B cell (primary cell): Measurements from ENCODE around the gene MTHFD1L. TPM values are rescaled to one million over a fixed set of nuclear protein-coding genes. Genes with fewer than 3 reads are reported as not detected.

Source experiments
- ATAC-seq: fragments of 200-7000 bp; cut with Tn5 transposase; one replicate; pipeline ENCODE4 v1.10.0; 2021; ENCODE audit warnings: low read depth, mild to moderate bottlenecking, moderate number of reproducible peaks, moderate library complexity
- CTCF ChIA-PET: fragments of 350-600 bp; sonication (Branson Sonifier 250); formaldehyde crosslinking; loops from one replicate; lab custom pipeline; 2021; ENCODE audit warnings: antibody characterized with exemption, inconsistent platforms; lab: Charles Lee
- POLR2A ChIA-PET: fragments of 350-600 bp; sonication (Branson Sonifier 250); formaldehyde crosslinking; loops from one replicate; lab custom pipeline; 2021; ENCODE audit warnings: antibody characterized with exemption; lab: Charles Lee
- DNase-seq: peaks from one replicate; pipeline ENCODE4 v3.0.0; 2013
- H2AFZ ChIP-seq: 2 replicates; pipeline ENCODE4 v1.6.1; 2012; ENCODE audit warnings: mild to moderate bottlenecking, low read depth, low read length; ENCODE audit not compliant: insufficient read depth, poor library complexity, severe bottlenecking
- H3K27ac ChIP-seq, 2 donors: 1 replicate in 1 of 2; 2 replicates in 1 of 2; pipeline ENCODE4 v1.5.1; 2012 to 2013; ENCODE audit warnings: low read length in 2 of 2, mild to moderate bottlenecking in 2 of 2, moderate library complexity in 1 of 2
- H3K27me3 ChIP-seq, 4 experiments: fragments of 200-600 bp in 1 of 4; sonication (generic) in 1 of 4; replicated peaks in 1 of 4; 1 replicate in 2 of 4; 2 replicates in 2 of 4; pipeline versions ENCODE4 v1.6.1 to v1.7.0; 2013 to 2016; ENCODE audit warnings: low read length in 3 of 4, mild to moderate bottlenecking in 2 of 4, mixed read lengths in 1 of 4, moderate library complexity in 1 of 4; ENCODE audit not compliant: insufficient read depth in 4 of 4, control insufficient read depth in 3 of 4; ENCODE audit errors: control extremely low read depth in 1 of 4
- H3K36me3 ChIP-seq, 2 experiments: replicated peaks in 1 of 2; 1 replicate in 1 of 2; 2 replicates in 1 of 2; pipeline versions ENCODE4 v1.6.1 to v1.7.1; 2013; ENCODE audit warnings: low read length in 1 of 2; ENCODE audit not compliant: insufficient read depth in 2 of 2, control insufficient read depth in 1 of 2; ENCODE audit errors: control extremely low read depth in 1 of 2, extremely low read depth in 1 of 2
- H3K4me1 ChIP-seq, 2 donors: fragments of 200-600 bp in 1 of 2; sonication (generic) in 1 of 2; 1 replicate in 1 of 2; 2 replicates in 1 of 2; pipeline versions ENCODE4 v1.5.1 to v1.6.1; 2013 to 2017; ENCODE audit warnings: low read length in 2 of 2; ENCODE audit not compliant: control insufficient read depth in 2 of 2, insufficient read depth in 2 of 2
- H3K4me2 ChIP-seq: replicated peaks from 2 replicates; pipeline ENCODE3; 2012; ENCODE audit warnings: mild to moderate bottlenecking, low read depth, low read length; ENCODE audit not compliant: poor library complexity, severe bottlenecking
- H3K4me3 ChIP-seq, 5 experiments: fragments of 200-600 bp in 1 of 5; sonication (generic) in 1 of 5; 1 replicate in 3 of 5; 2 replicates in 2 of 5; pipeline versions ENCODE4 v1.5.1 to v1.7.0; 2011 to 2016; ENCODE audit warnings: low read length in 4 of 5, mild to moderate bottlenecking in 4 of 5, low read depth in 2 of 5, control low read depth in 1 of 5, moderate library complexity in 1 of 5; ENCODE audit not compliant: insufficient read depth in 1 of 5; ENCODE audit errors: control extremely low read depth in 1 of 5, extremely low read depth in 1 of 5
- H3K79me2 ChIP-seq: fragments of 200-600 bp; sonication (generic); one replicate; pipeline ENCODE4 v1.6.0; 2016; ENCODE audit warnings: low read length; ENCODE audit not compliant: control insufficient read depth, insufficient read depth
- H3K9ac ChIP-seq: fragments of 200-600 bp; sonication (generic); 2 replicates; pipeline ENCODE4 v1.6.1; 2017; ENCODE audit warnings: mild to moderate bottlenecking, low read length, moderate library complexity
- H3K9me3 ChIP-seq, 3 donors: one replicate each; pipeline versions ENCODE4 v1.6.1 to v1.7.1; 2013; ENCODE audit warnings: low read length in 2 of 3; ENCODE audit not compliant: control insufficient read depth in 2 of 3, insufficient read depth in 1 of 3; ENCODE audit errors: control extremely low read depth in 1 of 3
- H4K20me1 ChIP-seq: 2 replicates; pipeline ENCODE4 v1.6.0; 2012; ENCODE audit warnings: mild to moderate bottlenecking, low read length; ENCODE audit not compliant: insufficient read depth, control insufficient read depth, poor library complexity, severe bottlenecking
- H3K27ac Mint-ChIP-seq: one replicate; pipeline ENCODE4 v1.8.0; 2021; ENCODE audit warnings: mixed read lengths
- H3K27me3 Mint-ChIP-seq: one replicate; pipeline ENCODE4 v1.8.0; 2021; ENCODE audit warnings: mixed read lengths
- H3K4me1 Mint-ChIP-seq: one replicate; pipeline ENCODE4 v1.8.0; 2021; ENCODE audit warnings: mixed read lengths
- H3K4me3 Mint-ChIP-seq: one replicate; pipeline ENCODE4 v1.8.0; 2021; ENCODE audit warnings: mixed read lengths
- H3K9me3 Mint-ChIP-seq: one replicate; pipeline ENCODE4 v1.8.0; 2022; ENCODE audit warnings: mixed read lengths; ENCODE audit not compliant: insufficient read depth
- EZH2 ChIP-seq: IDR thresholded peaks from 2 replicates; pipeline ENCODE4 v1.6.1; 2012; ENCODE audit warnings: borderline replicate concordance, low read depth, mild to moderate bottlenecking, moderate library complexity, low read length; ENCODE audit not compliant: insufficient read depth, poor library complexity, severe bottlenecking
- WGBS: methylation state at CpG from one replicate; pipeline ENCODE4 v1.1.5; 2013; ENCODE audit warnings: missing lambda C conversion rate; ENCODE audit not compliant: insufficient coverage; 5-methylcytosine and 5-hydroxymethylcytosine counted together
- intact Hi-C: fragments of 100-400 bp; cut with micrococcal nuclease; formaldehyde crosslinking; loops from one replicate; pipeline ENCODE4 v1.10.0; 2022
- polyA plus RNA-seq: library from polyadenylated mRNA; depleted of rRNA; stranded (reverse); fragments of >200 nt; gene quantifications from 2 replicates; pipeline ENCODE4 v1.2.3, GENCODE V29; 2012
- total RNA-seq, 2 donors: library from RNA; stranded (reverse); fragments of 120-200 nt in 1 of 2; gene quantifications; 1 replicate in 1 of 2; 2 replicates in 1 of 2; pipeline versions ENCODE4 v1.2.3 to v1.2.4, GENCODE V29; 2013 to 2022
- TF ChIP-seq, protein P1 (sequence below): fragments of 200-600 bp; IDR thresholded peaks from one replicate; pipeline ENCODE4 v1.8.0; 2022; ENCODE audit warnings: antibody characterized with exemption, mild to moderate bottlenecking

MTHFD1L gene
- total and polyA plus RNA-seq, 2 donors (not counting 1 experiment from before 2014, with no cell fraction given): 2.9 to 16.1 TPM

DNA sequence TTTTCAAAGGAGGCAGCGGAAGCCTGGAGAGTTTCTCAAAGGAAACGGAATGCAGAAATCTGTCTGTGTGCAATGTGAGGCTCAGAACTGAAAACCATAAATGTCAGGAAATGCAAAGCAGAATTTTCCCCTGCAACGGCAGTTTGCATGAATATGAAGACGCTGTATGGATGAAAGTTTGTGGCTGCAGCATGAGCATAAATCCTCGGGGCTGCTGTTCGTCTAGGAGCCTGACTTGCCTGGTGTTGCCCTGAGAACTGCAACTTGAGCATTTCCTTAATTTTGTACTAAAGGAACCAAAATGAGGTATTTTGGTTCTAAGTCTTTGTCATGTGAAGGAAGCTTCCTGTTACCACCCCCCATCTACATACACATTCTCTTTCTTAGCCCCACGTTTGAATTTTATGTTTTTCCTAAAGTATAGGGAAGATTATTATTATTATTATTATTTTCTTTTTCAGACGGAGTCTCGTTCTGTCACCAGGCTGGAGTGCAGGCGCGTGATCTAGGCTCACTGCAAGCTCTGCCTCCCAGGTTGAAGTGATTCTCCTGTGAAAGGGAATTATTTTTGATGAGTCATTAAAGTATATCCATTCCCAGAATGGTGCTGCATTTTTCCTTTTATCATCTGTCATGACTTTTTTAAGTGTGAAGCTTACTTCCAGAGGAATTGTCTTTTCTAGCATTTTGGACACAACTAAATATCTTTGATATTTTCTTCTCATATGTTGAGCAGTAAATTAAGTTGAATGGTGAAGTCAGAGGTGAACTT is 33.1 kb downstream of the MTHFD1L start:
- no peak overlapping the region for H2AFZ ChIP-seq

DNA sequence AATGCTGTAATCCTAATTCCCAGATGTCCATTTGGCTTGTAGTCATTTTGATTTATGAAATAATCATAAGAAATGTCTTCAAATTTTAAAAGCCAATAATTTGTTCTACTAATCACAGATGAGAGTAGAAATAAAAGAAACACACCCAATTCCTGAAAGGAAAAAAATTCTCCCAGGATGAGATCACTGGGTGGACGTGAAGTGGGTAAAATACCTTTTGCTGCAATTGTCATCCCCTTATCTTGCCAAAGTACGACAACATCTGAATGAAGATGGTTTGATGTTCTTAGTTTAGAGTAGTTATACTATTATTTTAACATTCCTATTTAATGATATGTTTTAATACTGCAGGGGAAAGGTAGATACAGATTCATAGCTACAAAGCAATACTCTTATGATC is 33.7 kb downstream of the MTHFD1L start:
- H3K27me3 ChIP-seq: no peaks in the 10 kb centered on the region
- Mint-ChIP-seq H3K27me3 (no peaks in the 10 kb centered on the region), H3K27ac (no peak overlapping the region), H3K4me1 (peaks cover 11% of the 10 kb centered on the region), H3K4me3 (no peak overlapping the region), H3K9me3 (no peaks in the 10 kb centered on the region)
- H3K4me2 ChIP-seq: no peak overlapping the region
- H3K9ac ChIP-seq: no peak overlapping the region
- CTCF ChIA-PET: interaction anchor here (1.3 to 2.3 kb wide), 3 partner anchors 10 to 481 kb away, joined by 5 to 8 read pairs (median 8); no protein-coding TSS in a partner anchor
- H3K79me2 ChIP-seq: no peaks in the 10 kb centered on the region
- H4K20me1 ChIP-seq: no peaks in the 10 kb centered on the region
- H3K27ac ChIP-seq: no peak overlapping the region
- peaks cover 0 to 12% of the 10 kb centered on the region in 2 donors for H3K4me1 ChIP-seq
- H3K9me3 ChIP-seq: no peaks in the 10 kb centered on the region
- H2AFZ ChIP-seq: no peak overlapping the region
- no CpG with 5 or more reads among the region's 2 CpGs for WGBS
- intact Hi-C loops: no loop called here
- H3K4me3 ChIP-seq: no peak overlapping the region
- ATAC-seq (no peak), DNase-seq (no peak)
- H3K36me3 ChIP-seq: no peaks in the 10 kb centered on the region
- POLR2A ChIA-PET: no interaction called here
- TF ChIP-seq, protein P1, sequence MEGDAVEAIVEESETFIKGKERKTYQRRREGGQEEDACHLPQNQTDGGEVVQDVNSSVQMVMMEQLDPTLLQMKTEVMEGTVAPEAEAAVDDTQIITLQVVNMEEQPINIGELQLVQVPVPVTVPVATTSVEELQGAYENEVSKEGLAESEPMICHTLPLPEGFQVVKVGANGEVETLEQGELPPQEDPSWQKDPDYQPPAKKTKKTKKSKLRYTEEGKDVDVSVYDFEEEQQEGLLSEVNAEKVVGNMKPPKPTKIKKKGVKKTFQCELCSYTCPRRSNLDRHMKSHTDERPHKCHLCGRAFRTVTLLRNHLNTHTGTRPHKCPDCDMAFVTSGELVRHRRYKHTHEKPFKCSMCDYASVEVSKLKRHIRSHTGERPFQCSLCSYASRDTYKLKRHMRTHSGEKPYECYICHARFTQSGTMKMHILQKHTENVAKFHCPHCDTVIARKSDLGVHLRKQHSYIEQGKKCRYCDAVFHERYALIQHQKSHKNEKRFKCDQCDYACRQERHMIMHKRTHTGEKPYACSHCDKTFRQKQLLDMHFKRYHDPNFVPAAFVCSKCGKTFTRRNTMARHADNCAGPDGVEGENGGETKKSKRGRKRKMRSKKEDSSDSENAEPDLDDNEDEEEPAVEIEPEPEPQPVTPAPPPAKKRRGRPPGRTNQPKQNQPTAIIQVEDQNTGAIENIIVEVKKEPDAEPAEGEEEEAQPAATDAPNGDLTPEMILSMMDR: no peak
- no peak for TF ChIP-seq EZH2

More for the DNA sequence above, 33.1 kb downstream of the MTHFD1L start:
- no peak overlapping the region for H3K27ac ChIP-seq
- H3K9me3 Mint-ChIP-seq: no peaks in the 10 kb centered on the region
- ChIA-PET POLR2A (no interaction called here), CTCF (interaction anchor here (1.3 to 2.3 kb wide), 3 partner anchors 9 to 481 kb away, joined by 5 to 8 read pairs (median 8); no protein-coding TSS in a partner anchor)
- peaks cover 11% of the 10 kb centered on the region for H3K4me1 Mint-ChIP-seq
- no peaks in the 10 kb centered on the region for H3K79me2 ChIP-seq
- H3K36me3 ChIP-seq: no peaks in the 10 kb centered on the region
- H3K9me3 ChIP-seq: no peaks in the 10 kb centered on the region
- peak overlapping the region; percentile 10 for H3K4me3 Mint-ChIP-seq
- 52% methylated on average over 6 of the region's 11 CpGs for WGBS
- TF ChIP-seq, protein P1: no peak
- no peak for TF ChIP-seq EZH2
- intact Hi-C loops: no loop called here
- H3K4me3 ChIP-seq: no peak overlapping the region
- DNase-seq (no peak), ATAC-seq (no peak)
- H3K27ac Mint-ChIP-seq: no peak overlapping the region
- H3K27me3 ChIP-seq: no peaks in the 10 kb centered on the region
- peaks cover 0 to 12% of the 10 kb centered on the region in 2 donors for H3K4me1 ChIP-seq
- no peaks in the 10 kb centered on the region for H4K20me1 ChIP-seq
- H3K4me2 ChIP-seq: peak overlapping the region; percentile 14
- H3K9ac ChIP-seq: no peak overlapping the region
- H3K27me3 Mint-ChIP-seq: no peaks in the 10 kb centered on the region
